ENCODE results near the gene ZNF33B.
"Not testable (repeated sequence)": the region's sequence is repeated elsewhere in the genome, so short reads cannot be mapped to it uniquely, and the experiment has no call there.

DNA sequence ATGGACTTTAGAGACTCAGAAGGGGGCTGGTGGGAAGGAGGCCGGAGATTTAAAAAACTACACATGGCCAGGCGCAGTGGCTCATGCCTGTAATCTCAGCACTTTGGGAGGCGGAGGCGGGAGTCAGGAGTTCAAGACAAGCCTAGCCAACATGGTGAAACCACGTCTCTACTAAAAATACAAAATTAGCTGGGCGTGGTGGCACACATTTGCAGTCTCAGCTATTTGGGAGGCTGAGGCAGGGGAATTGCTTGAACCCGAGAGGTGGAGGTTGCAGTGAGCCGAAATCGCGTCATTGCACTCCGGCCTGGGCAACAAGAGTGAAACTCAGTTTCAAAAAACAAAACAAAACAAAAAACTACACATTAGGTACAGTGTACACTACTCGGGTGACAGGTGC is 84.8 kb downstream of the ZNF33B start:
- TF ChIP-seq CTCF (IDR thresholded peaks at IDR 0.05; ENCODE audit: insufficient read depth, low read length); POLR2AphosphoS5 (IDR thresholded peaks at IDR 0.05; ENCODE audit: low read depth): not testable (repeated sequence)
